ENCODE data around the gene ADCY4. TPM values are rescaled to one million over a fixed set of nuclear protein-coding genes. Genes with fewer than 3 reads are reported as not detected.
"Not testable (repeated sequence)": the region's sequence is repeated elsewhere in the genome, so short reads cannot be mapped to it uniquely, and the experiment has no call there.

ADCY4 gene
- total and polyA plus RNA-seq, 2 donors (not counting 3 experiments of a cell fraction or from before 2014, with no cell fraction given): 81.6 to 84.0 TPM

DNA sequence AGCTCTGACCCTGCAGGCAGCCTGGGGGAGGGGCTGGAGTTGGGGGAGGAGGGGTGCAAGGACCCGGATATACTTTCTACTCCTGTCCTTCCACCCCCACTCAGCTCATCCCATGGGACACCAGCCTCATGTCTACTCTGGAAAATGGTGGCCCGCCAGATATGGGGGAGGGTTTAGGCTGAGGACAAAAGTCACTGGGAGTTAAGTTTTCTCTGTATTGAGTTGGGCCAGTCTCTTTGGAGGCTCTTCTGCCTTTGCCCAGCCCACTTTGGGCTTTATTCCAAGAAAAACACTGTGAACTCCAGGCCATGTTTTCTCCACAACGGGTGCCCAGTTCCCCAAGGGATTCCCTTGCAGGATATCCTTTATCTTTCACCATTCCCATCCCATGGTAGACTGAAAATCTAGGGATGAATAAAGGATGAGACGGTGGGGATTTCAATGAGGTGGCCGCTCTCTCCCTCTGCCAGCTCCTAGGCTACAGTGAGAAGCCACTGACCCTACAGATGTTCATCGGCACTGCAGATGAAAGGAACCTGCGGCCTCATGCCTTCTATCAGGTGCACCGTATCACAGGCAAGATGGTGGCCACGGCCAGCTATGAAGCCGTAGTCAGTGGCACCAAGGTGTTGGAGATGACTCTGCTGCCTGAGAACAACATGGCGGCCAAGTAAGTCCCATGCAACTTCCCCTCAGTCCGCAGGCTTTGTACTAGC is 38.0 kb upstream of the ADCY4 start:
- H2AFZ ChIP-seq (ENCODE audit: low read depth, low read length): no peak overlapping the region
- ChIA-PET CTCF (interaction anchor here (0.8 to 5.5 kb wide), 5 partner anchors 8 to 59 kb away, joined by 3 to 44 read pairs (median 3); no protein-coding TSS in a partner anchor), POLR2A (no interaction called here)
- FAIRE-seq (peak; percentile 26), DNase-seq (ENCODE audit: low read depth, low spot score) (no peak)
- peaks cover 14 to 52% of the 10 kb centered on the region in 2 experiments for H3K36me3 ChIP-seq (ENCODE audit: control insufficient read depth in 2 of 2, extremely low read depth in 1 of 2, insufficient read depth in 2 of 2, low read length in 2 of 2)
- H4K20me1 ChIP-seq (replicated peaks; ENCODE audit: control insufficient read depth, extremely low read depth, insufficient read depth, low read length): no peaks in the 10 kb centered on the region
- H3K9me3 ChIP-seq (replicated peaks; ENCODE audit: control insufficient read depth, insufficient read depth, low read length): no peaks in the 10 kb centered on the region
- H3K4me2 ChIP-seq (ENCODE audit: insufficient read depth, low read length): no peak overlapping the region
- H3K9me1 ChIP-seq (replicated peaks; ENCODE audit: control insufficient read depth, extremely low read depth, insufficient read depth, low read length): no peaks in the 10 kb centered on the region
- H3K79me2 ChIP-seq (ENCODE audit: control insufficient read depth, insufficient read depth, low read length): peaks cover 10% of the 10 kb centered on the region
- intact Hi-C loops (cut with micrococcal nuclease) (no loop called here), dilution Hi-C loops (cut with MboI; ENCODE audit: extremely low pct_ligation_motif_present, low sequenced_read_pairs) (no loop called here)
- no peak overlapping the region for H3K27ac ChIP-seq (ENCODE audit: insufficient read depth, low read depth, low read length)
- no peak overlapping the region for H3K4me3 ChIP-seq (replicated peaks in 1 of 3; ENCODE audit: insufficient read depth in 1 of 3, low read depth in 1 of 3, low read length in 3 of 3)
- peaks cover 5% of the 10 kb centered on the region for H3K4me1 ChIP-seq (ENCODE audit: control insufficient read depth, extremely low read depth, insufficient read depth, low read length)
- H3K9ac ChIP-seq (replicated peaks; ENCODE audit: extremely low read depth, insufficient read depth, low read length): no peak overlapping the region
- BruUV-seq (replicated peaks): no TSS peak
- no peaks in the 10 kb centered on the region for H3K27me3 ChIP-seq (ENCODE audit: control insufficient read depth in 2 of 2, insufficient read depth in 2 of 2, low read length in 2 of 2)
- TF ChIP-seq EZH2 (IDR thresholded peaks at IDR 0.05; ENCODE audit: borderline replicate concordance, low read depth, low read length, severe bottlenecking) (no peak), POLR2AphosphoS5 (IDR thresholded peaks at IDR 0.05; ENCODE audit: insufficient read depth, low read depth, low read length) (no peak), JUN (IDR thresholded peaks at IDR 0.05; ENCODE audit: borderline replicate concordance, insufficient read depth, insufficient read length, low read depth) (no peak), MYC (IDR thresholded peaks at IDR 0.05; ENCODE audit: low read depth, low read length) (no peak), CTCF (IDR thresholded peaks at IDR 0.05; ENCODE audit: extremely low read depth in 1 of 2, insufficient read depth in 1 of 2, low read depth in 1 of 2, low read length in 2 of 2) (no peak), GATA2 (IDR thresholded peaks at IDR 0.05; ENCODE audit: insufficient read depth, insufficient read length, low read depth, low read length) (no peak), FOS (IDR thresholded peaks at IDR 0.05; ENCODE audit: borderline replicate concordance, insufficient read depth, low read length) (no peak), POLR2A (IDR thresholded peaks at IDR 0.05; ENCODE audit: low read depth, low read length) (no peak)
- TF ChIP-seq, protein P1, sequence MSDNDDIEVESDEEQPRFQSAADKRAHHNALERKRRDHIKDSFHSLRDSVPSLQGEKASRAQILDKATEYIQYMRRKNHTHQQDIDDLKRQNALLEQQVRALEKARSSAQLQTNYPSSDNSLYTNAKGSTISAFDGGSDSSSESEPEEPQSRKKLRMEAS (IDR thresholded peaks at IDR 0.05; ENCODE audit: insufficient read depth, insufficient read length): no peak

GRCh38 chr14:24371605-24372004 is 36.7 kb upstream of the ADCY4 start:
- CTCF ChIA-PET: interaction anchor here (0.7 to 5.5 kb wide), 7 partner anchors 9 to 60 kb away, joined by 3 to 44 read pairs (median 4); partner anchors contain the start of gene ADCY4
- H3K36me3 ChIP-seq (ENCODE audit: control insufficient read depth in 2 of 2, extremely low read depth in 1 of 2, insufficient read depth in 2 of 2, low read length in 2 of 2): peaks cover 10 to 41% of the 10 kb centered on the region in 2 experiments
- H2AFZ ChIP-seq (ENCODE audit: low read depth, low read length); H3K4me3 ChIP-seq (replicated peaks in 1 of 3; ENCODE audit: insufficient read depth in 1 of 3, low read depth in 1 of 3, low read length in 3 of 3); BruUV-seq (replicated peaks); intact Hi-C loops (cut with micrococcal nuclease); H3K9me1 ChIP-seq (replicated peaks; ENCODE audit: control insufficient read depth, extremely low read depth, insufficient read depth, low read length); H4K20me1 ChIP-seq (replicated peaks; ENCODE audit: control insufficient read depth, extremely low read depth, insufficient read depth, low read length); H3K9ac ChIP-seq (replicated peaks; ENCODE audit: extremely low read depth, insufficient read depth, low read length); H3K4me2 ChIP-seq (ENCODE audit: insufficient read depth, low read length); POLR2A ChIA-PET; H3K9me3 ChIP-seq (replicated peaks; ENCODE audit: control insufficient read depth, insufficient read depth, low read length); FAIRE-seq; dilution Hi-C loops (cut with MboI; ENCODE audit: extremely low pct_ligation_motif_present, low sequenced_read_pairs); H3K27me3 ChIP-seq (ENCODE audit: control insufficient read depth in 2 of 2, insufficient read depth in 2 of 2, low read length in 2 of 2); H3K27ac ChIP-seq (ENCODE audit: insufficient read depth, low read depth, low read length); DNase-seq (ENCODE audit: low read depth, low spot score); H3K79me2 ChIP-seq (ENCODE audit: control insufficient read depth, insufficient read depth, low read length): not testable (repeated sequence)
- H3K4me1 ChIP-seq (ENCODE audit: control insufficient read depth, extremely low read depth, insufficient read depth, low read length): peaks cover 16% of the 10 kb centered on the region
